Endothelial cell of umbilical vein (primary cell): ENCODE measurements around the gene PFDN4. TPM values are rescaled to one million over a fixed set of nuclear protein-coding genes. Genes with fewer than 3 reads are reported as not detected.
A peak's percentile ranks its signal among the peaks of the same experiment; 100 is the strongest.

Source experiments
- BruUV-seq: library from RNA; stranded (reverse); fragments of 400-500 nt; replicated peaks from 2 replicates; lab custom pipeline; 2021; lab: Mats Ljungman, UMichigan
- CTCF ChIA-PET: fragments of 300-600, 350-600 bp; sonication (Branson Sonifier 250); formaldehyde crosslinking; loops from one replicate; lab custom pipeline; 2021; ENCODE audit warnings: antibody characterized with exemption, inconsistent platforms; lab: Charles Lee
- POLR2A ChIA-PET: fragments of 300-600, 350-600 bp; sonication (Branson Sonifier 250); formaldehyde crosslinking; loops from one replicate; lab custom pipeline; 2021; ENCODE audit warnings: antibody characterized with exemption, inconsistent platforms; lab: Charles Lee
- DNase-seq: peaks from one replicate; pipeline ENCODE4 v3.0.0-alpha.2; 2011; ENCODE audit warnings: low read depth, low spot score
- FAIRE-seq: peaks from 2 replicates; lab custom pipeline; 2011; peaks lifted over from hg19 to GRCh38; lab: Jason Lieb, UNC
- H2AFZ ChIP-seq: 2 replicates; pipeline ENCODE4 v1.6.0; 2012; ENCODE audit warnings: low read depth, low read length, control low read depth, inconsistent platforms
- H3K27ac ChIP-seq: 2 replicates; pipeline ENCODE4 v1.5.1; 2011; ENCODE audit warnings: low read depth, mild to moderate bottlenecking, control low read depth, low read length, moderate library complexity; ENCODE audit not compliant: insufficient read depth
- H3K27me3 ChIP-seq, 2 experiments: 2 replicates each; pipeline versions ENCODE4 v1.6.0 to v1.6.1; 2011; ENCODE audit warnings: low read length in 2 of 2, mixed read lengths in 1 of 2; ENCODE audit not compliant: control insufficient read depth in 2 of 2, insufficient read depth in 2 of 2
- H3K36me3 ChIP-seq, 2 experiments: 2 replicates in 1 of 2; 3 replicates in 1 of 2; pipeline ENCODE4 v1.5.1; 2011; ENCODE audit warnings: low read length in 2 of 2, mild to moderate bottlenecking in 1 of 2, moderate library complexity in 1 of 2; ENCODE audit not compliant: control insufficient read depth in 2 of 2, insufficient read depth in 2 of 2; ENCODE audit errors: extremely low read depth in 1 of 2
- H3K4me1 ChIP-seq: 3 replicates; pipeline ENCODE4 v1.5.1; 2011; ENCODE audit warnings: mild to moderate bottlenecking, low read length; ENCODE audit not compliant: control insufficient read depth, insufficient read depth; ENCODE audit errors: extremely low read depth
- H3K4me2 ChIP-seq: 2 replicates; pipeline ENCODE4 v1.6.1; 2011; ENCODE audit warnings: low read length, control low read depth, mixed read lengths; ENCODE audit not compliant: insufficient read depth
- H3K4me3 ChIP-seq, 3 experiments: fragments of 200-600 bp in 1 of 3; sonication (generic), shearing (Covaris generic) in 1 of 3; replicated peaks in 1 of 3; 2 replicates each; pipeline ENCODE4 v1.5.1; 2011 to 2016; ENCODE audit warnings: control low read depth in 3 of 3, low read length in 3 of 3, mild to moderate bottlenecking in 2 of 3, inconsistent platforms in 1 of 3, low read depth in 1 of 3, moderate library complexity in 1 of 3; ENCODE audit not compliant: insufficient read depth in 1 of 3
- H3K79me2 ChIP-seq: 2 replicates; pipeline ENCODE4 v1.6.0; 2012; ENCODE audit warnings: low read length, inconsistent platforms; ENCODE audit not compliant: control insufficient read depth, insufficient read depth
- H3K9ac ChIP-seq: replicated peaks from 2 replicates; pipeline ENCODE3; 2011; ENCODE audit warnings: low read length, control low read depth; ENCODE audit not compliant: insufficient read depth; ENCODE audit errors: extremely low read depth
- H3K9me1 ChIP-seq: replicated peaks from 3 replicates; pipeline ENCODE4 v1.6.0; 2011; ENCODE audit warnings: mild to moderate bottlenecking, low read length; ENCODE audit not compliant: control insufficient read depth, insufficient read depth; ENCODE audit errors: extremely low read depth
- H3K9me3 ChIP-seq: replicated peaks from 2 replicates; pipeline ENCODE4 v1.5.1; 2012; ENCODE audit warnings: low read length, inconsistent platforms; ENCODE audit not compliant: control insufficient read depth, insufficient read depth
- H4K20me1 ChIP-seq: replicated peaks from 2 replicates; pipeline ENCODE3; 2011; ENCODE audit warnings: mild to moderate bottlenecking, low read length; ENCODE audit not compliant: control insufficient read depth, insufficient read depth; ENCODE audit errors: extremely low read depth
- CTCF ChIP-seq, 2 donors: IDR thresholded peaks; 1 replicate in 1 of 2; 2 replicates in 1 of 2; pipeline ENCODE4 v1.5.1; 2011; ENCODE audit warnings: low read length in 2 of 2, mild to moderate bottlenecking in 2 of 2, moderate library complexity in 2 of 2, control low read depth in 1 of 2, inconsistent platforms in 1 of 2, low read depth in 1 of 2; ENCODE audit not compliant: insufficient read depth in 1 of 2; ENCODE audit errors: extremely low read depth in 1 of 2
- EZH2 ChIP-seq: IDR thresholded peaks from 2 replicates; pipeline ENCODE4 v1.6.1; 2012; ENCODE audit warnings: borderline replicate concordance, low read depth, mild to moderate bottlenecking, moderate library complexity, low read length, inconsistent platforms; ENCODE audit not compliant: severe bottlenecking
- FOS ChIP-seq: IDR thresholded peaks from 2 replicates; pipeline ENCODE4 v1.6.1; 2011; ENCODE audit warnings: mild to moderate bottlenecking, low read length, moderate library complexity, borderline replicate concordance; ENCODE audit not compliant: insufficient read depth
- GATA2 ChIP-seq: IDR thresholded peaks from 2 replicates; pipeline ENCODE4 v1.7.0; 2011; ENCODE audit warnings: low read depth, mild to moderate bottlenecking, moderate library complexity, mixed read lengths, low read length; ENCODE audit not compliant: insufficient read length, insufficient read depth
- JUN ChIP-seq: IDR thresholded peaks from 2 replicates; pipeline ENCODE4 v1.6.1; 2011; ENCODE audit warnings: borderline replicate concordance, low read depth; ENCODE audit not compliant: insufficient read length, insufficient read depth
- MAX ChIP-seq: IDR thresholded peaks from 2 replicates; pipeline ENCODE4 v1.6.1; 2011; ENCODE audit not compliant: insufficient read depth, insufficient read length
- MYC ChIP-seq: IDR thresholded peaks from one replicate; pipeline ENCODE4 v1.6.1; 2011; ENCODE audit warnings: mild to moderate bottlenecking, low read depth, low read length
- POLR2A ChIP-seq: IDR thresholded peaks from 2 replicates; pipeline ENCODE4 v1.6.1; 2012; ENCODE audit warnings: low read depth, mild to moderate bottlenecking, control low read depth, low read length
- POLR2AphosphoS5 ChIP-seq: IDR thresholded peaks from 2 replicates; pipeline ENCODE4 v1.6.1; 2012; ENCODE audit warnings: low read depth, mild to moderate bottlenecking, control low read depth, low read length, moderate library complexity; ENCODE audit not compliant: insufficient read depth
- dilution Hi-C: fragments of 300-500 bp; cut with MboI; formaldehyde crosslinking; loops from one replicate; pipeline ENCODE4 v1.15.0; 2019; ENCODE audit warnings: low sequenced_read_pairs; ENCODE audit not compliant: extremely low pct_ligation_motif_present
- intact Hi-C: fragments of 100-400 bp; cut with micrococcal nuclease; formaldehyde crosslinking; loops from one replicate; pipeline ENCODE4 v1.10.0; 2022
- polyA plus RNA-seq, 4 experiments: library from polyadenylated mRNA; depleted of rRNA in 3 of 4; stranded (reverse) in 3 of 4; unstranded in 1 of 4; fragments of >200 nt; gene quantifications; 2 replicates each; pipeline versions ENCODE4 v1.2.1 to v1.2.3, GENCODE V29; 2011 to 2012; ENCODE audit warnings: missing spikeins in 1 of 4
- total RNA-seq: library from RNA; stranded (reverse); gene quantifications from 2 replicates; pipeline ENCODE4 v1.2.3, GENCODE V29; 2021

Gene PFDN4
- total and polyA plus RNA-seq, 2 donors (not counting 3 experiments of a cell fraction or from before 2014, with no cell fraction given): 17.5 to 44.2 TPM

- no peaks in the 10 kb centered on the region for H3K9me1 ChIP-seq
- peak overlapping the region; percentile 26 for H3K27ac ChIP-seq
- CTCF ChIA-PET: interaction anchor here (0.9 to 4.4 kb wide), 12 partner anchors 10 to 430 kb away, joined by 3 to 38 read pairs (median 4); partner anchors contain the start of gene PFDN4
- H2AFZ ChIP-seq: no peak overlapping the region
- no peak for TF ChIP-seq JUN
- no peak for TF ChIP-seq GATA2
- TF ChIP-seq FOS: no peak
- no peak for TF ChIP-seq MYC
- TF ChIP-seq POLR2AphosphoS5: no peak
- no peak for TF ChIP-seq EZH2
- TF ChIP-seq MAX: no peak
- TF ChIP-seq POLR2A: no peak
- no peak for TF ChIP-seq CTCF (IDR thresholded peaks at IDR 0.05; ENCODE audit: extremely low read depth in 1 of 2, insufficient read depth in 1 of 2, low read depth in 1 of 2, low read length in 2 of 2)
- no peak overlapping the region for H3K4me3 ChIP-seq
- DNase-seq (peak; percentile 67), FAIRE-seq (no peak)
- H3K4me1 ChIP-seq: peaks cover 11% of the 10 kb centered on the region
- H3K9ac ChIP-seq: peak overlapping the region; percentile 40
- H3K9me3 ChIP-seq: no peaks in the 10 kb centered on the region
- H3K36me3 ChIP-seq: no peaks in the 10 kb centered on the region
- intact Hi-C loops: loop anchor here (1.0 to 10.0 kb wide), 3 partner anchors 10 to 1724 kb away; partner anchors contain the start of gene PFDN4
- H3K79me2 ChIP-seq: peaks cover 4% of the 10 kb centered on the region
- peak overlapping the region; percentile 25 for H3K4me2 ChIP-seq
- POLR2A ChIA-PET: no interaction called here
- H3K27me3 ChIP-seq: no peaks in the 10 kb centered on the region
- BruUV-seq: no TSS peak
- dilution Hi-C loops: no loop called here
- H4K20me1 ChIP-seq: no peaks in the 10 kb centered on the region
Measured at GRCh38 chr20:54218470-54218869, 10.6 kb downstream of the PFDN4 start.
